GM19438 (cell line): Measurements from ENCODE around the gene MAD1L1.
A peak's percentile ranks its signal among the peaks of the same experiment; 100 is the strongest.

ENCODE experiments used
- ATAC-seq: cut with Tn5 transposase; IDR thresholded peaks from one replicate; pipeline ENCODE4 v1.9.1; 2021; ENCODE audit warnings: low read depth; ENCODE audit not compliant: unreplicated experiment

Gene MAD1L1

DNA sequence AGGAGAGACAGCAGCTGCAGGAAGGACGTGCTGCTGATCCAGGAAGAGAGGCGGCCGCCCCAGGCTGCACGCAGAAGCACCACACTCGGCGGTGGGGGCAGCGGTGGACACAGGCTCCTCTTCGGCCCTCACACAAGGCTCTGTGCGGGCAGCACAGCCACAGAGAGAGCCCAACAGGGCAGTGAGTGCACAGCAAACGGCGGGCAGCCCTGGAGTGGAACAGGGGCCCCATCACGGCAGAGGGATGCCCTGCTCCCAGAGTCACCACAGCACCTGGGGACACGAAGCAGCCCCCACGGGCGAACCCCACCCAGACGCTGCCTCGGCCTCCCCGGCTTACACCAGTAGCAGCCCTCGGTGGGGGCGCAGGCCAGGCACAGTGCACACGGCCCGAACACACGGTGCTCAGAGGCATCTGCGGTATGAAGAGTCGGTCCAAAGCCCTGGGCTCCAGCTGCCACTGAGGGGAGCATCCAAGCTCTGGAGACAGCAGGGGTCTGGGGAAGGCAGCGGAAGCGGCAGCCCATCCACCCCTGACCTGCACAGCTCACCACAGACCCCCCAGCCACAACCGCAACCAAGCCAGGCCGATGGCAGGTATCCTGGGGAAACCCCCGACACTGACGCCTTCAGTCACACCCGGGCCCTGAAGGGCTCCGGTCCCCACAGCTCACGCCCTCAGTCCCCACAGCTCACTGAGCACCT is 26.1 kb upstream of the MAD1L1 start:
- peak; percentile 65 for ATAC-seq

DNA sequence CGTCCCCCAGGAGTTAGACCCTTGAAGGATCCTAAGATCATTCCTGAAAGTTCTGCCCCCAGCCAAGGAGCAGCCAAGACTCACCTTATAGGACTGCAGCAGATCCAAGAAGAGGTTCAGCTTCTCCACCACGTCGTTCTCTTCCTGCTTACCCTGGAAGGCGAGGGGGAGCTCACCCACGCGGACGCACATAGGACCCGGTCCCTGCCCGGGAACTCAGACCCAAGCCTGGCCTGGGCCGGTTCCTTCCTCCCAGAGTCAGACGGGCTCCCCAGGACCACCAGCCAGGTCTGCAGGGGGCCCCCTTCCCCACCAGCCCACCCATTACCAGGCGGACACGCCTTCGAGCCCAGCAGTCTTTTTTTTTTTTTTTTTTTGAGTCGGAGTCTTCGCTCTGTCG is 24.9 kb upstream of the MAD1L1 start:
- ATAC-seq: no peak

DNA sequence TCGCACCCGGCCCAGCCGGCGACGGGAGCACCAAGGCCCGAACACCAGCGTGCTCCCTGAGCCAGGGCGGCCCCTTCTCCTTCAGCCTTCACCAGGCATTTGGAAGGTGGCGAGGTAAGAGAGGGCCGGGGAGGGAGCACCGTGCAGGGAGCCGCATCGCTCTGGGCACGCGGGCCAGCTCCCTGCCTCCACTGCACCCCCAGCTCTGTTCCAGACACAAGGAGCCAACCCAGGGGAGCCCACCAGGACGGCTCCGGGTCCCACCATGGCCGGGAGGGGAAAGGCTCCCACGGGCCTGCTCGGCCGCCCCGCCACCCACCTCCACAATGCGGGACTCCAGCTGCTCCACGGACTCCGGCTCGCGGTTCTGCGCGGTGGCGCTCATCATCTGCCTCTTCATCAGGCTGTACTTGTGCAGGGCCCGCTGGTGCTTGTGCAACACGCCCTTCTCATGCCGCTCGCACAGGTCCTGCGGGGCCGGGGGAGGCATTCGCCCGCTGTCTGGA is 24.4 kb upstream of the MAD1L1 start:
- no peak for ATAC-seq

DNA sequence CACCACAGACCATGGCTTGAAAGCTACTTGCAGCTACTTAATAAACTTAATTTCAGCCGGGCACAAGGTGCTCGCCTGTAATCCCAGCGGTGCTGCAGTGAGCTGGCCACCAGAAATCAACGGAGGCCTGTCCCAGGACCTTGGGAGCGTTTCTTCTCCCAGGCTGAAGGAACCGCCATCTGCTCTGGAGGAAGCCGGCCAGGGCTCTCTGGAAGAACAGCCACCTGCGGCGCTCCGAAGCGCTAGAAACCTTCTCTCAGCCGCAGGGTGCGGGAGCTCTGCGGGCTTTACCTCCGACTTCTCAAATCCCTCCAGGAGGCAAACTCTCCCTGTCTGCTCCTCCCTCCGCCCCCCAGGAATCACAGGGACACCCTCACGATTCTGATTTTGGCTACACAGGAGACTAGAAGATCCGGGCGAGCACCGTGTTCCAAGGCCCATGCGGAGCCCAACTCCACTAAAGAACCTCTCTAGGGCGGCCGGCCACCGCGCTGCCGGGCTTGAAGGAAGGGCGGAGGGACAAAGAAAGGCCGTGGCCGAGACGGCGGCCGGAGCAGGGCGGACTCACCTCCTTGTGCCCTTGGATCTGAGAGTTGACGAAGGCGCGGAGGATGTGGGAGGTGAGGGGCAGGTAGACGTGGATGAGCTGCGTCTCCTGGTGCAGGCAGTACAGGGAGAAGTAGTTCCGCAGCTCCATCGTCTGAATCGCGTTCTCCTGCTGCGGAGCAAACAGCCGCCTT is 23.7 kb upstream of the MAD1L1 start:
- ATAC-seq: no peak

DNA sequence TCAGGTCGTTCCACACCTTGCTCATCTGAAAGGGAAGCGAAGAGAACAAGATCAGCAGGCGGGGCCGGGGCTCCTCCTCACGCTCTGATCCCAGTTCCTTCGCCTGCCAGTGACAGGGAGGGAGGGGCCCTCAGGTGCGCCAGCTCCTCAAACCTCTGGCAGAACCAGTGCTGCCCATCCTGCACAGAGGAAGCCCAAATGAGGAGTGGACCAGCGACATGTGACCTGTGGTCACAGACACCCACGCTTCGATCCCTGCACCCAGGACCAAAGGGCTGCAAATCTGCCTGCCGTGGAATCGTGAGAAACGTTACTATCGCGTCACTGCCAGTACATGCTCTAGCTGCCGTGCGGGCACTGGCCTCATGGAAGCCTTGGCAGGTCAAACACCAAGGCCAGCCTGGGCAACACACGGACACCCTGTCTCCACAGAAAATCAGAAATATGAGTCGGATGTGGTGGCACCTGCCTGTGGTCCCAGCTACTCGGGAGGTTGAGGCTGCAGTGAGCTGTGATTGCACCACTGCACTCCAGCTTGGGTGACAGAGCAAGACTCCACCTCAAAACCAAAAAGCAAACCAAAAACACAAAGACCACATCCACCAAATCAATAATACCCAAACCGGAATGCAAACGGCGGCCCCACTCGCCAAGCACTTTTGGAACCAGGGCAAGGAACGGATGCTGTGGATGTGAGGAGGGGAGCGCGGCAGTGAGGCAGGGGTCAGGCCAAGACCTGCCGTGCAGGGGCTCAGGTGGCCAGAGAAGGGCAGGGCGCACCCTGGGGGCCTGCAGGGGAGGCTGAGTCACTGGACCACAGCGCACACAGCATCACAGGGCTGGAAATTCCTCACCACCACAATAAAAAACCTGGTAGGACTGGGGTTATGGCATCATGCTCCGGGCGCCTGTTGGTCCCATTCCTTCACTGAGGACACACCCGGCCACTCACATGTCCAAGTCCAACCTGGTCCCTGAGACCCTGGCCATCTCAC is 22.7 kb upstream of the MAD1L1 start:
- ATAC-seq: no peak

DNA sequence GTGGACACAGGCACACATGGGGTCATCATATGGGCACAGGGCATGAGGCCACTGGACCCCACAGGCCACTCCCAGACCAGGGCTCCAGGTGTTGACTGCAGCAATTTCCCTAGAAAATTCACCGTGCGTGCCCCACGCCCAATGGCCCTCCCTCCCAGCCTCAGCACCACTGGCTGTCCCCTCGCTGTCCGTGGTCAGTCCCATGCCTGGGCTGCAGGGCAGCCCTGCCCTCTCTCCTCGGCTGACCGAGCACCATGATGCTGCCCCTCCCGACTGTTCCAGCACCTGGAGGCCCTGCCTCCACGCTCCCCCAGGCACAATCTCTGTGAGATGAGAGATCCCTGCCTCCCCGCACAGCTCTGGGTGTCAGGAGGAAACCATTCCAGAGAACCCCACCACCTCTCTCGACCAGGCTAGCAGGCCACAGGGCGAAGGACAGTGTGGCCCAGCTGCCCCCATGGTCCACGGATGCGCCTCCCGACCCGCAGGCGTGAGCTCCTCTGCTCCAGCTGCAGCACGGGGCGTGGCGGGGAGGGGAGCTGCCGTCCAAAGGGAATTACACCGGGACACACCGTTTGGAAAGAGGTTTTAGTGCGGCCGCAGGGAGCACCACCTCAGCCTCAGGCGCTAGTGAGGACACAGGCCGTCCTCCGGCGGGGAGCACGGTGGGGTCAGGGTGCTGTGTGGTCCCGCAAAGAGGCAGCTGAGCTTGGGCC is 21.8 kb upstream of the MAD1L1 start:
- no peak for ATAC-seq

DNA sequence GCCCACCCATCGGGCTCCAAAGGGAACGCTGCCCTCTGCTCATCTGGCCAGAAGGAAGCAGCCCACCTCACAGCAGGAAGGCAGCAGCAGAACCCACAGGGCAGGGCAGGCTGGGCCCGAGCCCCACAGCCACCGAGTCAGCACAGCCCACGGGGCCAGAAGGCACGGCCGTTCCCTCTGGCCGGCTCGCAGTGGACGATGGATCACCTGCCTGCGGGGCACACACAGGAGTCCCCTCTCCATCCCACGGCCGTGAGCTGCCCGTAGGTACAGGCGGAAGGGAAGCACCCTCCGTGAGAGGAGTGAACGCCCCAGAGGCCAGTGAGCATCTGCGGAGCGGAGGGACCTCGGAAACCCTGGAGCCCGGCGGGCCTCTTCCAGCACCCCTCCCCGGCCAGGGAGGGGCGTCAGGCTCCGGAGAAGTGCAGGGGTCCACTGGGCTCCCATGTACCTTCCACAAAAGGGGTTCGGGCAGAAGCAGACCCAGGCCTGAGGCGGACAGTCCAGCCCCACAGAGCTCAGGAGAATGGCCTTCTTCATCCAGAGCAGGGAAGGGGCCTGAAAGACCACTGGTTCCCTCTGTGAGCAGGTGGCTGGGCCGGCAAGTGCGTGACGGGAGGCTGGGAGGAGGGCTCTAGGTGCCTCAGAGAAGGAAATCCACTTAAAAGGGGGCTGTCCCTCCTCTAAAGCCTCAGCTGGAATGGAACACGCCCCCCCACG is 20.9 kb upstream of the MAD1L1 start:
- no peak for ATAC-seq

DNA sequence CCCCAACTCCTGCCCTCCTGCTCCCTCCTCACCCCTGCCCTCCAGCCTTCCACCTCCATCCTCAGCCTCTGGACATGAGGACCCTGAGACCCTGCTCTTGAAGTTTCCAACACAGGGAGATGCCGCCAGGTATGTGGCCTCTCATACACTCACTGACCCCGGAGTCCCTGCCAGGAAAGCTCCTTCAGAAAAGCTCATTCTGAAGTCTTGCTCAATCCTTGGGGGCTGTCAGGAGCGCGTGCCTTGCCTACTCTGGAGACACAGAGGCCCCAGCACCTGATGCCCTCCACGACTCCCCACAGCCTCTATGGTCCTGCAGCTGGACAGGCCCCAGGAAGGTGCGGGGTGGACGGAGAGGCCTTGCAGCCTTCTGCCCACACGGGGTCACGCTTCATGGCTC is 20.3 kb upstream of the MAD1L1 start:
- no peak for ATAC-seq

DNA sequence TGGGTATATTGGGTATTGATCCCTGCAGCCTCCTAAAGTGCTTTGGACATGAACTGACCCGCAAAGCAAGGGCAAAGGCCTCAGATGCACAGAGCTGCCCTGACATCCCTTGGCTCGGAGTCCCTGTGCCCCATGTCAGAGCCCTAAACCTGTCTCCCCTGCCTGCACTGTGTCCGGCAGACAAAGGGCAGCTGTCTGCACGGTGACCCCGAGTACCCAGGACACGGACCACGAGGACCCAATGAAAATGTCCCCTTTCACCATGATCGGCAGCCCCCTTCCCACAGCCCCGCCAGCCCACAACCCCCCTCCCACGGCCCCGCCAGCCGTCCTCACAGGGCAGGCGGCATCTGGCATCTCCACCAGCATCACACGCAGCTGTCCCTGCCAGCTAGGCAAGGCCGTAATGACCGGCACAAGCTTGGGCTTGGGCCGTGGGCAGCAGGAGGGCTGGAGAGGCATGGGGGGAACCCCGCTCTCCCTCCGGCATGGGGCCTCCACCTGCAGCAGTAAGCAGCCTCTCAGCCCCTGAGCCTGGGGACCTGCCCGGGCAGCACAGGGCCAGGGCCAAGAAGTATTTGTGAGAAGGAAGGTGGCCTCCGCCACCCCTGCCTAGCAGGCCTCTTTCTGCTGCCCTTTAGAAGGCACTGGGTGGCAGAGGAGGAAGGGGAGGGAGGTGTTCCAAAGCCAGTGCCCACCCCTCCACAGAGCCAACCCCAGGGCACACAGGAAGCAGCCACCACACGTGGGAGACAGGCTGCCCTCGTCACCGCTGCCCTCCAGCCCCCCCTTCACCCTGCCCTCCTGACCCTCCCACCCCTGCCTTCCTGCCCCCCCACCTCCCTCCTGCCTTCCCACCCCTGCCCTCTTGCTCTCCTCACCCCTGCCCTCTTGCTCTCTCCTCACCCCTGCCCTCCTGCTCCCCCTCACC is 19.4 kb upstream of the MAD1L1 start:
- ATAC-seq: no peak

DNA sequence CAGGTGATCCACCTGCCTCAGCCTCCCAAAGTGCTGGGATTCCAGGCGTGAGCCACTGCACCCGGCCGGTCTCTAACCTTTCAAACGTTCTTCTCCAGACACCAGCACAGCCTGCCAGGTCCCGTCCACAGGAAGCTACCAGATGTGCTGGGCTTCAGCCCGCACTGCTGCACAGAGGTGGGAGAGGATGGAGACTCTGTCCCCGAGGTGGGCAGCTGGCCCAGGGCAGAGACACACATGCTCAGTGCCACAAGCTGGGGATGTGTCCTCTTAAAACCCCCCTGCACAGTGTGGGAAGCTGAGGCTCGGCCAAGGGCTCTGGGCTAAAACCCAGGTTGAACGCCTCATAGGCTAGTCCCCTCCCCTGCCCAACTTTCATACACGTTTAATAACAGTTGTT is 18.6 kb upstream of the MAD1L1 start:
- ATAC-seq: no peak

DNA sequence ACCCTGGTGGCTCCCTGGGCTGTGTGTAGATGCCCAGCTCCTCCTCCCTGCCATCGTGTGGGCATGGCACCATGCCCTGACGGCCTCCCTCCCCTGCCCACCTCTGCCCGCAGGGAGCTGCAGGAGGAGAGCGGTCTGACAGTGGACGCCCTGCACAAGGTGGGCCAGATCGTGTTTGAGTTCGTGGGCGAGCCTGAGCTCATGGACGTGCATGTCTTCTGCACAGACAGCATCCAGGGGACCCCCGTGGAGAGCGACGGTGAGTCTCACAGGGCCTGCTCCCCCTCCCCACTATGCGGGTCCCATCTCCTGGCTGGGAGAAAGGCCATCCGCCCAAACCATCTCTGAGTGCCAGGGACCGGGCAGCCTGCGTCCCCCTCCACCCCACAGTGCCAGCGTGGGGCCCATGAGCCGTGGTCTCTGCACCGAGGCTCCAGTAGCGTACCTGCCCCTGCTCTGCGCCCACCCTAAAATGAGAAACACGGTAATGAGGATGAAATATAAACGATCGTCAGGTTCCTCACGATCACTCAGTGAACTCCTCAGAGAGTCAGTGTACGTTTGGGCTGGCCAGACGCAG is 17.1 kb upstream of the MAD1L1 start:
- no peak for ATAC-seq

DNA sequence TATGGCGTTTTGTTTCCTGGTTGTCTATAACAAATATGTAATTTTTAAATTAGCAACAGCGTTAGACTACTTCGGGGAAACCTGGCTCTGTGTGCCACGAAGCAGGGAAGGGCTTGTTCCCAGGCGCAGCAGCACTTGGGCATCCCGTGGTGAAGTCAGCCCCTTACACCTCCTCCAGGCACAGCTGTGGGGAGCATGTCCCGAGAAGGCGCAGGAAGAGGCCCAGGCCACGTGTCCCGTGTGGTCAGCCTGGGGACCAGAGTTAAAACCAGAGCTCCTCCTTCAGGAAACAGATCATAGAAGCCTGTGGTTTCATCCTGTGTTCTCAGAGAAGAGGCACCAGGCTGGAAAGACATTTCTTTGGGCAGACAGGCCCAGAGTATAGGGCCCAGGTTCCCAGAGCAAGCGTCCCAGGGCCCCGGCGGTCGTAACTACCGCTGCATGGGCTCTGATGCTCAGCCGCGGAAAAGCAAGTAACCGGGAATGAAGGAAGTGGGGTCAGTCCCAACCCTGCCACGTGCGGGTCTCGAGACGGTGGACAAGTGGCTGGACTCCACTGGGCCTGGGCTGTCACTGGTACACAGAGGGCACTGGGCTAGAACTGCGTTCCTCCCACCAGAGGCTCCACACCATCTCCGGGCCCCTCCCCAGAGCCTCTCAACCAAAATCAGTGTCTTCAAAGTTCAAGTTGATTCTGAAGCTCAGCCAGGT is 16.4 kb upstream of the MAD1L1 start:
- peak; percentile 81 for ATAC-seq

DNA sequence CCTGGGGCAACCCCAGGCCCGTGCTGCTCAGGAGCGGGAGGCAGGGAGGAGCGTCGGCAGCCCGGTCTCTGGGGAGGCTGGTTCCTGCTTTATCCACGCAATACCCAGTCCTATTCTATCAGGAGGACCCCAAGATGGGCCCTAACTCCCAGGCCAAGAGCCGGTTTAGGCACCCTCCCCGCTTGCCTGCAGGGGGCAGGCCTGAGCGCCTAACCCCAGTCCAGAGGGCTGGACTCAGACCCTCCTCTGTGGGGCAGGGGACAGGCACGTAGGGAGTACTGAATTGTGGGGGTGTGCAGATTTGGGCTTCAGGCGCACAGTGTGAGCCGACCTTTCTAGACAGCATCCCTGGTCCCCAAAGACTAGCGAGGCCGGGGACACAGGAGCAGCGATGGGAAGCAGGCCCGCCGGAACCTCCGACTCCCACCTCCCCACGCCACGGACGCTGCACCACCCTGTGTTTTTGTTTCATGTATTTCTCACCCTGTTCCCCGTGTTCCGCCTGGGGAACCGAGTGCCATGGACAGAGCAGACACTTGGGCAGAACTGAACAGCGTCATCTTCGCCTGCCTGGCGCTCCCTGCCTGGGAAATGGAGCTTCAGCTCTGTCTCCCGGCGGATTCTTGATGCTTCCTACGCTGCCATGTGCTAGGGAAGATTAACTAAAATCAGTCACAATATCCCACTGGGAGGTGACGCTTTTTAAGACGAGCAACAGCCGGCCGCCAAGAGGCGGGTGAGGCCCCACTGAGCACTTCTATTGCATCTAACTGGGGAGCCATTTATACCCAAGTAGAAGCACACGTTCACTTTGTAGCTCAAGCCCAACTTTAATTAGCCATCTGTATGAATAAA is 14.6 kb upstream of the MAD1L1 start:
- ATAC-seq: no peak

DNA sequence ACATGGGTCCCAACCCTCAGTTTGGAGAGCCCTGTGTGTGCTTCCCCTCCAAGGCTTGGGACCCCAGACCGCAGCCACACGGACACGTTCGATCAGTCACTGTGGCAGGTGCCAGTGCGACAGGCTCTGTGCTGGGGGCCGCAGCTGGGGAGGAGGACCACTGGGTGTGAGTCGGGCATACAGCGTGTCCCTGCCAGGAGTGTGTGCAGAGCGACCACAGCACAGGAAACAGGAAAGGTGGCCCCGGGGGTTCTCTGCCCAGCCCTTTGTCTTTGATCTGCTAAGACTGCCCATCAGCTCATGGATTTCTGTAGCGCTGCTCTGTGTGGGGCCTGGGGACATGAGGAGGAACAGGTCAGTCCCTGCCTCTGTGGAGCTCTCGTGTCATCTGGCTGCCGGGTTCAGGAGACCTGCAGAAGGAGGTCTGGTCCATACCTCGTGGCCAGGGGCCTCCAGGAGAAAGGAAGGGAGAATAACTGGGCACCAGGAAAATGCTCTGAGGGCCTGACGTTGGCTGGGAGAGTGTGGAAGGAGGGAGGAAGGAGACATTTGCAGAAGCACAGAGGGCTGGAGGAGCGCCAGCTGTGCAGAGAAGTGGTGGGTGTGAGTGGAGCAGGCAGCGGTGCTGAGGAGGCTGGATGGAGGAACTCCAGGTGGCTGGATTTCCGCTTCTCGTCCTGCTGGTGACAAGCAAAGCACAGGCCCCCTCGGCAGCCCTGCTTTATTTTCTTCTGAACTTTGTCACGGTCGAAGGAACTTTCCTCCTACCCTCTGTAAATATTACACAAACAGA is 13.3 kb upstream of the MAD1L1 start:
- no peak for ATAC-seq

DNA sequence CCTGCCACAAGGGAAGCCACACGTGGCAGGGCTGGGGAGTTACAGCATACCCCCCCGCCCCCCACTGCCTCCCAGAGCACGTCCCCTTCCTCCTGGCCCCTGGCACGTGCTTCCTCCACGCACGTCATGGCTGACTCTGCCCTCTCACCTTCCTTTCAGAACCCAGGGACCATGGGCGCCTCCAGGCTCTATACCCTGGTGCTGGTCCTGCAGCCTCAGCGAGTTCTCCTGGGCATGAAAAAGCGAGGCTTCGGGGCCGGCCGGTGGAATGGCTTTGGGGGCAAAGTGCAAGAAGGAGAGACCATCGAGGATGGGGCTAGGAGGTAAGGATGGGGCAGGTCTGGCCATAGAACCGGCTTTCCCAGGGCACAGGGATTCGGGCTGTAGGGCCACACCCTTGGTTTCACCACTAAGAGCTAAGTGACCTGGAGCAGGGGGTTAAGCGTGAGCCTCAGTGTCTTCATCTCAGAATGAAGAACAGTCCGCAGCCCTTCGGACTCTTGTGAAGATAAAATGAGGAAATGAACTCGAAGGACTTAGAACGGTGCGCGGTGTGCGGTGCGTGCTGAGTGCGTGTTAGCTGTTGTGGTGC is 11.8 kb upstream of the MAD1L1 start:
- ATAC-seq: no peak

DNA sequence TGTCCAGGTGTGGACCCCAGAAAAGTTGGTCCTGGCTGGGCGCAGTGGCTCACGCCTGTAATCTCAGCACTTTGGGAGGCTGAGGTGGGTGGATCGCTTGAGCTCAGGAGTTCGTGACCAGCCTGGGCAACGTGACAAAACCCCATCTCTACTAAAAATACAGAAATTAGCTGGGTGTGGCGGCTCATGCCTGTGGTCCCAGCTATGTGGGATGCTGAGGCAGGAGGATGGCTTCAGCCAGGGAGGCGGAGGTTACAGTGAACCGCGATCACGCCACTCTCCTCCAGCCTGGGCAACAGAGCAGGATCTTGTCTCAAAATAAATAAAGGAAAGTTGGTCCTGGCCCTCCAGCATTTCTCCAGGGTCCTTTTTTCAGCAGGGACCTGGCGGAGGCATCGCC is 10.7 kb upstream of the MAD1L1 start:
- ATAC-seq: no peak
